GM12801 (cell line): ENCODE results near the gene GLRA3.

ENCODE experiments used
- CTCF ChIP-seq: IDR thresholded peaks from one replicate; pipeline ENCODE4 v1.5.1; 2011; ENCODE audit warnings: control low read depth; ENCODE audit not compliant: insufficient read length; ENCODE audit errors: extremely low read depth

GLRA3 gene

DNA sequence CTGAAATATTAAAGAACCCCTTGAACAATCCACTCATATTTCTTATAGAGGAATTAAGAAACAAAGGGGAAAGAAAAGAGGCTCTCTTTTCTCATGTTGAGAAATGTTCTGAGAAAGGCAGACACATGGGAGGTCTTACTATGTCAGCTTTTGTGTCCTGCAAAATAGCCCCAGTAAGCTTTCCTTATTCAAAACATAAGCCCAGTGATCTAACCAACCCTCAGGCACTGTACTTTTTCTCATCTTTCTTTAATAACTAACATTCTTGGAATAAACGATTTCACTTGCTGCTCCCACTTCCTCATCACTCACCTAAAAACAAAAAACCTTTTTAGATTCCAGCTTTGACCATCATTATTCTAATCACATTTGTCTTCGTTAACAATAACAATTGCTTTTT lies 115.9 kb downstream of the GLRA3 start:
- no peak for TF ChIP-seq CTCF

- no peak for TF ChIP-seq CTCF
These were observed 119.5 kb downstream of the GLRA3 start for GRCh38 chr4:174709526-174709925.

DNA sequence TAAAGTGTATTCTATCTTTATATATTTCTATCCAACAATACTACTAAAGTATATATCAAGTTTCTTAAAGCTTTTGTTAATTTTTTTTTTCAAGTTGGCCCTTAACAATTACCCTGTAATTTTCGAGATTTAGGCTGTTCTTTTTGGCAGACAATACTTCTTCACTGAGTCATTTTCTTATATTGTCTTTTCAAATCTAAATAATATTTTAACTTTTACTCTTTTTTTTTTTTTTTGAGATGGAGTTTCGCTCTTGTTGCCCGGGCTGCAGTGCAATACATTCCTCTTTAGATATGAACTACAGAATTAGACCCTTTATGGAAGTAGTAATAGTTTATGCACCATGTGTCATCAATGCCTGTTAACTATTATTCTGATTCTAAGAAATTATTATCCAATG lies 120.7 kb downstream of the GLRA3 start:
- no peak for TF ChIP-seq CTCF

GRCh38 chr4:174707902-174708301 lies 121.1 kb downstream of the GLRA3 start:
- TF ChIP-seq CTCF: no peak

GRCh38 chr4:174707051-174707676 lies 121.9 kb downstream of the GLRA3 start:
- TF ChIP-seq CTCF: no peak

DNA sequence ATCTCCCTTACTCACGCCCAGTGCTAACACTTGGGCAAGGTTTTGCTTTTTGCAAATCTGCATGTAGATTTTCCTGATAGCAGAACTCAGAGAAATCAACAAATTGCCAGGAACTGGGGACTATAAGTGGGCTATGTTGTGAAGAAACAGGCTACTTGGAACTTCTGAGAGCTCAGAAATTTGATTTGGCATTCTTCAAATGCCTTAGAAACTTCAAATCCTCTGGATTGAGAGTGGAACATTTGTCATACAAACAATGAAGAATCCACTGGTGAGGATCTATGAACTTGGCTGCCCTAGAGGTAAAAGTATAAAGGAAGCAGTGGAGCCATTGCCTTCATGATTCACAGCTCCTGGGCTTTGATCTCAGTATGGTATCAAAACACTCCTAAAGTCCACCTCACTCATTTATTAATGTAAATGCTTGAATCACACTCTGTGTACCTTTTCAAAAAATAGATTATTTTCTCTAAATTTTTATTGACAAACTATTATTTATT lies 126.0 kb downstream of the GLRA3 start:
- no peak for TF ChIP-seq CTCF

DNA sequence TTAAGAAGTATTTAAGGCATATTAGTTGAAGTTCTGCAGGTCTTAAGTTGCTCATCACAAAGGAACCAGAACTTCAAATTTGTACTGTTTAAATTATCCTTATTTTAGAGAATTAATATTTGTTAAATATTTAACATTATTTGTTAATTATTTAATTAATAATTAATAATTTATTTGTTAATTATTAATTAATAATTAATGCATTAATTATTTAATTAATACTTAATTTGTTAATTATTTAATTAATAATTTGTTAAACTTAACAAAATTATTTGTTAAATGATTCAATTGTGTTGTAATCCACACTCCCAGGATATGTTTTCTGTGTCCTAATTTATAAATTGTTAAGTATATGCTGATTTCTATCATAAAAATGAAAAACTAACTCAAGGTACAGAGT lies 129.4 kb downstream of the GLRA3 start:
- TF ChIP-seq CTCF: no peak
